Measurements from ENCODE around the gene TWIST2.

GRCh38 chr2:238843476-238843875 lies 4.4 kb upstream of the TWIST2 start:
- TF ChIP-seq, protein P1, sequence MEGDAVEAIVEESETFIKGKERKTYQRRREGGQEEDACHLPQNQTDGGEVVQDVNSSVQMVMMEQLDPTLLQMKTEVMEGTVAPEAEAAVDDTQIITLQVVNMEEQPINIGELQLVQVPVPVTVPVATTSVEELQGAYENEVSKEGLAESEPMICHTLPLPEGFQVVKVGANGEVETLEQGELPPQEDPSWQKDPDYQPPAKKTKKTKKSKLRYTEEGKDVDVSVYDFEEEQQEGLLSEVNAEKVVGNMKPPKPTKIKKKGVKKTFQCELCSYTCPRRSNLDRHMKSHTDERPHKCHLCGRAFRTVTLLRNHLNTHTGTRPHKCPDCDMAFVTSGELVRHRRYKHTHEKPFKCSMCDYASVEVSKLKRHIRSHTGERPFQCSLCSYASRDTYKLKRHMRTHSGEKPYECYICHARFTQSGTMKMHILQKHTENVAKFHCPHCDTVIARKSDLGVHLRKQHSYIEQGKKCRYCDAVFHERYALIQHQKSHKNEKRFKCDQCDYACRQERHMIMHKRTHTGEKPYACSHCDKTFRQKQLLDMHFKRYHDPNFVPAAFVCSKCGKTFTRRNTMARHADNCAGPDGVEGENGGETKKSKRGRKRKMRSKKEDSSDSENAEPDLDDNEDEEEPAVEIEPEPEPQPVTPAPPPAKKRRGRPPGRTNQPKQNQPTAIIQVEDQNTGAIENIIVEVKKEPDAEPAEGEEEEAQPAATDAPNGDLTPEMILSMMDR (IDR thresholded peaks at IDR 0.05) = no peak
- TF ChIP-seq POLR2A (IDR thresholded peaks at IDR 0.05) = no peak

Data from thyroid gland (tissue), 4 donors.